Measurements from ENCODE around the gene ZNF318.

GRCh38 chr6:43291708-43292107 lies 77.7 kb downstream of the ZNF318 start:
- TF ChIP-seq CTCF (conservative IDR thresholded peaks at IDR 0.05 in 1 of 2, IDR thresholded peaks at IDR 0.05 in 1 of 2; ENCODE audit: extremely low read depth in 1 of 2, insufficient read depth in 1 of 2, low read depth in 1 of 2, low read length in 2 of 2) (no peak), EZH2 (IDR thresholded peaks at IDR 0.05; ENCODE audit: borderline replicate concordance, low read length) (no peak)

Data from mammary epithelial cell (primary cell).